Endothelial cell of umbilical vein (primary cell): ENCODE data around the gene TBC1D16. TPM values are rescaled to one million over a fixed set of nuclear protein-coding genes. Genes with fewer than 3 reads are reported as not detected.

Source experiments
- BruUV-seq: library from RNA; stranded (reverse); fragments of 400-500 nt; replicated peaks from 2 replicates; lab custom pipeline; 2021; lab: Mats Ljungman, UMichigan
- CTCF ChIA-PET: fragments of 300-600, 350-600 bp; sonication (Branson Sonifier 250); formaldehyde crosslinking; loops from one replicate; lab custom pipeline; 2021; ENCODE audit warnings: antibody characterized with exemption, inconsistent platforms; lab: Charles Lee
- POLR2A ChIA-PET: fragments of 300-600, 350-600 bp; sonication (Branson Sonifier 250); formaldehyde crosslinking; loops from one replicate; lab custom pipeline; 2021; ENCODE audit warnings: antibody characterized with exemption, inconsistent platforms; lab: Charles Lee
- DNase-seq: peaks from one replicate; pipeline ENCODE4 v3.0.0-alpha.2; 2011; ENCODE audit warnings: low read depth, low spot score
- FAIRE-seq: peaks from 2 replicates; lab custom pipeline; 2011; peaks lifted over from hg19 to GRCh38; lab: Jason Lieb, UNC
- H2AFZ ChIP-seq: 2 replicates; pipeline ENCODE4 v1.6.0; 2012; ENCODE audit warnings: low read depth, low read length, control low read depth, inconsistent platforms
- H3K27ac ChIP-seq: 2 replicates; pipeline ENCODE4 v1.5.1; 2011; ENCODE audit warnings: low read depth, mild to moderate bottlenecking, control low read depth, low read length, moderate library complexity; ENCODE audit not compliant: insufficient read depth
- H3K27me3 ChIP-seq, 2 experiments: 2 replicates each; pipeline versions ENCODE4 v1.6.0 to v1.6.1; 2011; ENCODE audit warnings: low read length in 2 of 2, mixed read lengths in 1 of 2; ENCODE audit not compliant: control insufficient read depth in 2 of 2, insufficient read depth in 2 of 2
- H3K36me3 ChIP-seq, 2 experiments: 2 replicates in 1 of 2; 3 replicates in 1 of 2; pipeline ENCODE4 v1.5.1; 2011; ENCODE audit warnings: low read length in 2 of 2, mild to moderate bottlenecking in 1 of 2, moderate library complexity in 1 of 2; ENCODE audit not compliant: control insufficient read depth in 2 of 2, insufficient read depth in 2 of 2; ENCODE audit errors: extremely low read depth in 1 of 2
- H3K4me1 ChIP-seq: 3 replicates; pipeline ENCODE4 v1.5.1; 2011; ENCODE audit warnings: mild to moderate bottlenecking, low read length; ENCODE audit not compliant: control insufficient read depth, insufficient read depth; ENCODE audit errors: extremely low read depth
- H3K4me2 ChIP-seq: 2 replicates; pipeline ENCODE4 v1.6.1; 2011; ENCODE audit warnings: low read length, control low read depth, mixed read lengths; ENCODE audit not compliant: insufficient read depth
- H3K4me3 ChIP-seq, 3 experiments: fragments of 200-600 bp in 1 of 3; sonication (generic), shearing (Covaris generic) in 1 of 3; replicated peaks in 1 of 3; 2 replicates each; pipeline ENCODE4 v1.5.1; 2011 to 2016; ENCODE audit warnings: control low read depth in 3 of 3, low read length in 3 of 3, mild to moderate bottlenecking in 2 of 3, inconsistent platforms in 1 of 3, low read depth in 1 of 3, moderate library complexity in 1 of 3; ENCODE audit not compliant: insufficient read depth in 1 of 3
- H3K79me2 ChIP-seq: 2 replicates; pipeline ENCODE4 v1.6.0; 2012; ENCODE audit warnings: low read length, inconsistent platforms; ENCODE audit not compliant: control insufficient read depth, insufficient read depth
- H3K9ac ChIP-seq: replicated peaks from 2 replicates; pipeline ENCODE3; 2011; ENCODE audit warnings: low read length, control low read depth; ENCODE audit not compliant: insufficient read depth; ENCODE audit errors: extremely low read depth
- H3K9me1 ChIP-seq: replicated peaks from 3 replicates; pipeline ENCODE4 v1.6.0; 2011; ENCODE audit warnings: mild to moderate bottlenecking, low read length; ENCODE audit not compliant: control insufficient read depth, insufficient read depth; ENCODE audit errors: extremely low read depth
- H3K9me3 ChIP-seq: replicated peaks from 2 replicates; pipeline ENCODE4 v1.5.1; 2012; ENCODE audit warnings: low read length, inconsistent platforms; ENCODE audit not compliant: control insufficient read depth, insufficient read depth
- H4K20me1 ChIP-seq: replicated peaks from 2 replicates; pipeline ENCODE3; 2011; ENCODE audit warnings: mild to moderate bottlenecking, low read length; ENCODE audit not compliant: control insufficient read depth, insufficient read depth; ENCODE audit errors: extremely low read depth
- CTCF ChIP-seq, 2 donors: IDR thresholded peaks; 1 replicate in 1 of 2; 2 replicates in 1 of 2; pipeline ENCODE4 v1.5.1; 2011; ENCODE audit warnings: low read length in 2 of 2, mild to moderate bottlenecking in 2 of 2, moderate library complexity in 2 of 2, control low read depth in 1 of 2, inconsistent platforms in 1 of 2, low read depth in 1 of 2; ENCODE audit not compliant: insufficient read depth in 1 of 2; ENCODE audit errors: extremely low read depth in 1 of 2
- EZH2 ChIP-seq: IDR thresholded peaks from 2 replicates; pipeline ENCODE4 v1.6.1; 2012; ENCODE audit warnings: borderline replicate concordance, low read depth, mild to moderate bottlenecking, moderate library complexity, low read length, inconsistent platforms; ENCODE audit not compliant: severe bottlenecking
- MAX ChIP-seq: IDR thresholded peaks from 2 replicates; pipeline ENCODE4 v1.6.1; 2011; ENCODE audit not compliant: insufficient read depth, insufficient read length
- dilution Hi-C: fragments of 300-500 bp; cut with MboI; formaldehyde crosslinking; loops from one replicate; pipeline ENCODE4 v1.15.0; 2019; ENCODE audit warnings: low sequenced_read_pairs; ENCODE audit not compliant: extremely low pct_ligation_motif_present
- intact Hi-C: fragments of 100-400 bp; cut with micrococcal nuclease; formaldehyde crosslinking; loops from one replicate; pipeline ENCODE4 v1.10.0; 2022
- polyA plus RNA-seq, 4 experiments: library from polyadenylated mRNA; depleted of rRNA in 3 of 4; stranded (reverse) in 3 of 4; unstranded in 1 of 4; fragments of >200 nt; gene quantifications; 2 replicates each; pipeline versions ENCODE4 v1.2.1 to v1.2.3, GENCODE V29; 2011 to 2012; ENCODE audit warnings: missing spikeins in 1 of 4
- total RNA-seq: library from RNA; stranded (reverse); gene quantifications from 2 replicates; pipeline ENCODE4 v1.2.3, GENCODE V29; 2021

The TBC1D16 gene
- total and polyA plus RNA-seq, 2 donors (not counting 3 experiments of a cell fraction or from before 2014, with no cell fraction given), result 12.9 to 48.6 TPM

GRCh38 chr17:79991924-79992648 lies 43.6 kb downstream of the TBC1D16 start:
- Histone ChIP-seq H3K4me3 (peak overlapping the region in 1 of 3 experiments; percentile 14), H3K79me2 (peaks cover 3% of the 10 kb centered on the region), H3K27ac (no peak overlapping the region), H3K9me1 (no peaks in the 10 kb centered on the region), H3K4me2 (peak overlapping the region; percentile 37), H4K20me1 (no peaks in the 10 kb centered on the region), H3K9me3 (no peaks in the 10 kb centered on the region), H3K4me1 (peaks cover 16% of the 10 kb centered on the region), H3K27me3 (no peaks in the 10 kb centered on the region), H3K36me3 (no peaks in the 10 kb centered on the region), H3K9ac (no peak overlapping the region), H2AFZ (peak overlapping the region; percentile 37)
- ChIA-PET POLR2A (no interaction called here), CTCF (interaction anchor here (0.8 to 3.0 kb wide), 9 partner anchors 15 to 251 kb away, joined by 3 to 21 read pairs (median 4); no protein-coding TSS in a partner anchor)
- no peak for FAIRE-seq
- TF ChIP-seq EZH2, result no peak
- dilution Hi-C loops, result no loop called here
- DNase-seq, result no peak
- no TSS peak for BruUV-seq
- intact Hi-C loops, result loop anchor here (1.0 to 2.0 kb wide), 4 partner anchors 153 to 250 kb away; partner anchors contain the start of gene CBX4

GRCh38 chr17:79991140-79991923 lies 44.3 kb downstream of the TBC1D16 start:
- no peaks in the 10 kb centered on the region for H3K9me3 ChIP-seq
- TF ChIP-seq CTCF (IDR thresholded peaks at IDR 0.05; ENCODE audit: extremely low read depth in 1 of 2, insufficient read depth in 1 of 2, low read depth in 1 of 2, low read length in 2 of 2) (peak; percentile 24 to 79), EZH2 (no peak), MAX (no peak)
- no peak overlapping the region for H3K9ac ChIP-seq
- H3K79me2 ChIP-seq, result peaks cover 3% of the 10 kb centered on the region
- CTCF ChIA-PET, result interaction anchor here (0.8 to 3.0 kb wide), 8 partner anchors 15 to 250 kb away, joined by 3 to 21 read pairs (median 5); no protein-coding TSS in a partner anchor
- peak; percentile 38 for FAIRE-seq
- no peaks in the 10 kb centered on the region for H3K9me1 ChIP-seq
- intact Hi-C loops, result loop anchor here (1.0 to 2.0 kb wide), 4 partner anchors 152 to 249 kb away; partner anchors contain the start of gene CBX4
- H3K4me2 ChIP-seq, result no peak overlapping the region
- H3K36me3 ChIP-seq, result no peaks in the 10 kb centered on the region
- H3K4me1 ChIP-seq, result peaks cover 20% of the 10 kb centered on the region
- DNase-seq, result peak; percentile 70
- no TSS peak for BruUV-seq
- dilution Hi-C loops, result no loop called here
- H4K20me1 ChIP-seq, result no peaks in the 10 kb centered on the region
- H3K27ac ChIP-seq, result no peak overlapping the region
- POLR2A ChIA-PET, result no interaction called here
- peak overlapping the region in 1 of 3 experiments; percentile 14 for H3K4me3 ChIP-seq
- no peak overlapping the region for H2AFZ ChIP-seq
- H3K27me3 ChIP-seq, result no peaks in the 10 kb centered on the region
